Left renal cortex interstitium (tissue), 4 donors: ENCODE measurements around the gene AP1B1. TPM values are rescaled to one million over a fixed set of nuclear protein-coding genes. Genes with fewer than 3 reads are reported as not detected.

ENCODE experiments used
- DNase-seq, 4 donors: peaks; one replicate each; pipeline ENCODE4 v3.0.0-alpha.2; 2013; ENCODE audit warnings: low read depth in 4 of 4, low spot score in 2 of 4, missing footprints in 1 of 4
- polyA plus RNA-seq, 4 donors: library from polyadenylated mRNA; unstranded; fragments of 120-200 nt; gene quantifications; one replicate each; pipeline ENCODE4 v1.2.1, GENCODE V29; 2013; ENCODE audit not compliant: insufficient read length in 4 of 4

Gene AP1B1
- polyA plus RNA-seq, 4 donors = 42.4 to 49.8 (median 44.3) TPM

GRCh38 chr22:29302681-29303465, 85.5 kb downstream of the AP1B1 start:
- no peak for DNase-seq

DNA sequence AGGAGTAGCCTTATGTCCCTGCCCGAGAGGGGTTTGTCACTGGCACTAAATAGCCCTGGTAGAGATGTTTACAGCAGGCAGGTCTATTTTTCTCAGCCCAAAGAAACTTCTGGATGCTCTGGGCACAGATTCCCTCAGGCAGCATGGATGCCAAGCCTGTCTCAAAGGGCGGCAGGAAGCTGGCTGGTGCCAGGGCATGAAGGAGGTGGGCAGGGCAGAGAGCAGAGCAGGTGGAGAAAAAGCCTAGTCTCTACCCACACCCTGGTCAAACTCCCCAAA, 86.0 kb downstream of the AP1B1 start:
- DNase-seq = no peak

- DNase-seq = no peak
Measured at GRCh38 chr22:29301716-29302401, 86.5 kb downstream of the AP1B1 start.

DNA sequence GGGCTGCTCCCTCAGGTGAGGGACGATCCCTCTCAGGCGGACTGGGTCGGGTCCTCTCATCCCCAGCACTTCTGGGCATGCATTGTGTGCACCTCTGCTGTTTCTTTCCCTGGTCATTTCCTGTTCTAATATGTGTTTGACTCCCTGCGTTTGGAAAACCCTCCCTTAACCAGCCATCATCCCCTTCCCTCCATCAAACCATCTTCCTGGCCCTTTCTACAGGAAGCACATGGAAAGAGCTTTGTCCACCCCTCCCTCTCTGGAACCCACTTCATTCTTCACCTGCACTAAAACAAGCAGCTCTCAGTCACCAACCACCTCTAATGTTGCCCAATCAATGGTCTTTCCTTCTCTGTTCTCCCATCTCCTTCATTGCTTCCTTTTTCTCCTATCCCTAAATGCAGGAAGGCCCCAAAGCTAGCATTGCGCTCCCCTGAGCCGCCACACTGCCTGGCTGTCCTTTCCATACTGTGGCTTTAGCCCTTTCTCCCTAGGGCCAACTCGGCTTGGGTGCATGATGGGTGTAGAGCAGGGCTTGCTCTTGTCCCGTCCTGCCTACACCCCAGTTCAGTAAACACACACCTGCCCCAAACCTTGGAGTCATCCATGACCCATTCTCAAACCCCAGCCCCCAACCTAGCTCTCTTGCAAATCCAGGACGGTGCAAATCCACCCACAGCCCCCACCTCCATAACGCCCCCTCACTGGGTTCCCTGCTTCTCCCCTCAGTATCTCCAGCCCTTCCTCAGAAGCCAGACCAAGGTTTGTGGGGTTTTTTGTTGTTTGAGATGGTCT, 87.4 kb downstream of the AP1B1 start:
- no peak for DNase-seq

GRCh38 chr22:29300467-29300806, 87.9 kb downstream of the AP1B1 start:
- no peak for DNase-seq

GRCh38 chr22:29299136-29299900, 89.1 kb downstream of the AP1B1 start:
- no peak for DNase-seq

- no peak for DNase-seq
Measured at GRCh38 chr22:29298641-29299040, 89.7 kb downstream of the AP1B1 start.

- DNase-seq = no peak
Measured at GRCh38 chr22:29292379-29292778, 96.0 kb downstream of the AP1B1 start.

- DNase-seq = no peak
Measured at GRCh38 chr22:29291215-29291614, 97.2 kb downstream of the AP1B1 start.

GRCh38 chr22:29290061-29290460, 98.3 kb downstream of the AP1B1 start:
- DNase-seq = no peak

GRCh38 chr22:29288837-29289236, 99.5 kb downstream of the AP1B1 start:
- DNase-seq = no peak

GRCh38 chr22:29284196-29284595, 104.2 kb downstream of the AP1B1 start:
- no peak for DNase-seq

DNA sequence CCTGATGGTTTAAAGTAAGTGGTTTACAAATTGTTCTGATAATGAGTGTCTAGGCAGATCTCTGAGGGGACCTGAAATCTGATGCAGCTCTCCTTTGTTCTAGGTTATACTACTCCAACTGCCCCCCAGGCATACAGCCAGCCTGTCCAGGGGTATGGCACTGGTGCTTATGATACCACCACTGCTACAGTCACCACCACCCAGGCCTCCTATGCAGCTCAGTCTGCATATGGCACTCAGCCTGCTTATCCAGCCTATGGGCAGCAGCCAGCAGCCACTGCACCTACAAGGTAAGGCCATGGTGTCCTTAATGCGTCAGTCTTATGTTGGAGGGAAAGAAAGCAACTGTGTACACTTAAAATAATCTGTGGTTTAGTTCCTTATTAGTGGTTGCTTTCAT, 110.4 kb downstream of the AP1B1 start:
- no peak for DNase-seq

Other genes with a start within 250 kb of the AP1B1 start
- 100 to 1,000 TPM in 2 of 4 donors, 10 to 100 TPM in 2; 63.6 to 119 (median 99.3) TPM for gene EMID1, start 182.7 kb downstream of the AP1B1 start, polyA plus RNA-seq
- 10 to 100 TPM; 22.2 to 45.4 (median 36.0) TPM for gene RHBDD3, start 120.6 kb downstream of the AP1B1 start, polyA plus RNA-seq
- 100 to 1,000 TPM; 274 to 396 (median 339) TPM for gene EWSR1, start 120.3 kb downstream of the AP1B1 start, polyA plus RNA-seq
- 10 to 100 TPM in 2 of 4 donors, 1 to 10 TPM in 2; 5.4 to 11.4 (median 8.5) TPM for gene GAS2L1, start 81.9 kb downstream of the AP1B1 start, polyA plus RNA-seq
- gene RASL10A, start 72.9 kb downstream of the AP1B1 start, polyA plus RNA-seq = under 1 TPM in 3 of 4 donors, not detected in 1; 0.27 to 0.92 (median 0.29) TPM
- gene RFPL1, start 50.0 kb upstream of the AP1B1 start, polyA plus RNA-seq = 1 to 10 TPM; 1.0 to 1.8 (median 1.2) TPM
- gene NEFH, start 91.6 kb upstream of the AP1B1 start, polyA plus RNA-seq = 10 to 100 TPM in 2 of 4 donors, 1 to 10 TPM in 2; 7.8 to 11.7 (median 9.7) TPM
- 10 to 100 TPM; 17.3 to 39.2 (median 32.5) TPM for gene THOC5, start 165.2 kb upstream of the AP1B1 start, polyA plus RNA-seq
- gene NIPSNAP1, start 192.5 kb upstream of the AP1B1 start, polyA plus RNA-seq = 100 to 1,000 TPM; 138 to 156 (median 143) TPM
- gene NF2, start 215.1 kb upstream of the AP1B1 start, polyA plus RNA-seq = 10 to 100 TPM; 25.7 to 30.0 (median 27.2) TPM